Karpas-422 (cell line): ENCODE data around the gene PRPSAP2. TPM values are rescaled to one million over a fixed set of nuclear protein-coding genes. Genes with fewer than 3 reads are reported as not detected.
"Not testable (repeated sequence)": the region's sequence is repeated elsewhere in the genome, so short reads cannot be mapped to it uniquely, and the experiment has no call there.

Experiments
- DNase-seq: peaks from one replicate; pipeline ENCODE4 v3.0.0-alpha.2; 2015
- H2AFZ ChIP-seq: fragments of 200-600 bp; sonication (generic); 2 replicates; pipeline ENCODE4 v1.6.1; 2014; ENCODE audit warnings: antibody characterized with exemption, low read length, mixed read lengths
- H3K27ac ChIP-seq: fragments of 200-600 bp; sonication (generic); 2 replicates; pipeline ENCODE4 v1.5.1; 2014; ENCODE audit warnings: mild to moderate bottlenecking, low read length, moderate library complexity
- H3K27me3 ChIP-seq: fragments of 200-600 bp; sonication (generic); 2 replicates; pipeline ENCODE4 v1.6.1; 2014; ENCODE audit warnings: low read length, mixed read lengths
- H3K36me3 ChIP-seq: fragments of 200-600 bp; sonication (generic); 2 replicates; pipeline ENCODE4 v1.6.1; 2014; ENCODE audit warnings: low read length, mixed read lengths; ENCODE audit not compliant: insufficient read depth
- H3K4me1 ChIP-seq: fragments of 200-600 bp; sonication (generic); 2 replicates; pipeline ENCODE4 v1.6.1; 2014; ENCODE audit warnings: mild to moderate bottlenecking, low read length, mixed read lengths
- H3K4me2 ChIP-seq: fragments of 200-600 bp; sonication (generic); 2 replicates; pipeline ENCODE4 v1.6.1; 2014; ENCODE audit warnings: low read length, low read depth, mild to moderate bottlenecking; ENCODE audit not compliant: poor library complexity, severe bottlenecking
- H3K4me3 ChIP-seq: fragments of 200-600 bp; sonication (generic); 2 replicates; pipeline ENCODE4 v1.5.1; 2014; ENCODE audit warnings: mild to moderate bottlenecking, antibody characterized with exemption, low read length, mixed read lengths
- H3K79me2 ChIP-seq: fragments of 200-600 bp; sonication (generic); 2 replicates; pipeline ENCODE4 v1.6.1; 2014; ENCODE audit warnings: mild to moderate bottlenecking, low read length, mixed read lengths
- H3K9ac ChIP-seq: fragments of 200-600 bp; sonication (generic); 2 replicates; pipeline ENCODE4 v1.6.0; 2014; ENCODE audit warnings: low read length
- H3K9me2 ChIP-seq: fragments of 200-600 bp; sonication (generic), shearing (Covaris generic); replicated peaks from 2 replicates; pipeline ENCODE4 v1.6.0; 2014; ENCODE audit warnings: mild to moderate bottlenecking, low read length, moderate library complexity; ENCODE audit not compliant: insufficient read depth
- H3K9me3 ChIP-seq: fragments of 300-700, 200-600 bp; sonication (generic); 2 replicates; pipeline ENCODE4 v1.6.1; 2014; ENCODE audit warnings: low read length, mixed read lengths
- H4K20me1 ChIP-seq: fragments of 200-600 bp; sonication (generic); 2 replicates; pipeline ENCODE4 v1.6.1; 2014; ENCODE audit warnings: mild to moderate bottlenecking, antibody characterized with exemption, low read length, low read depth; ENCODE audit not compliant: insufficient read depth
- total RNA-seq: library from RNA; depleted of rRNA; stranded (reverse); fragments of >200 nt; shearing (Covaris generic); gene quantifications from 2 replicates; pipeline ENCODE4 v1.2.3, GENCODE V29; 2014; ENCODE audit warnings: low replicate concordance

PRPSAP2 gene
- total RNA-seq, 1 experiment from 2014 or later: 114 TPM

DNA sequence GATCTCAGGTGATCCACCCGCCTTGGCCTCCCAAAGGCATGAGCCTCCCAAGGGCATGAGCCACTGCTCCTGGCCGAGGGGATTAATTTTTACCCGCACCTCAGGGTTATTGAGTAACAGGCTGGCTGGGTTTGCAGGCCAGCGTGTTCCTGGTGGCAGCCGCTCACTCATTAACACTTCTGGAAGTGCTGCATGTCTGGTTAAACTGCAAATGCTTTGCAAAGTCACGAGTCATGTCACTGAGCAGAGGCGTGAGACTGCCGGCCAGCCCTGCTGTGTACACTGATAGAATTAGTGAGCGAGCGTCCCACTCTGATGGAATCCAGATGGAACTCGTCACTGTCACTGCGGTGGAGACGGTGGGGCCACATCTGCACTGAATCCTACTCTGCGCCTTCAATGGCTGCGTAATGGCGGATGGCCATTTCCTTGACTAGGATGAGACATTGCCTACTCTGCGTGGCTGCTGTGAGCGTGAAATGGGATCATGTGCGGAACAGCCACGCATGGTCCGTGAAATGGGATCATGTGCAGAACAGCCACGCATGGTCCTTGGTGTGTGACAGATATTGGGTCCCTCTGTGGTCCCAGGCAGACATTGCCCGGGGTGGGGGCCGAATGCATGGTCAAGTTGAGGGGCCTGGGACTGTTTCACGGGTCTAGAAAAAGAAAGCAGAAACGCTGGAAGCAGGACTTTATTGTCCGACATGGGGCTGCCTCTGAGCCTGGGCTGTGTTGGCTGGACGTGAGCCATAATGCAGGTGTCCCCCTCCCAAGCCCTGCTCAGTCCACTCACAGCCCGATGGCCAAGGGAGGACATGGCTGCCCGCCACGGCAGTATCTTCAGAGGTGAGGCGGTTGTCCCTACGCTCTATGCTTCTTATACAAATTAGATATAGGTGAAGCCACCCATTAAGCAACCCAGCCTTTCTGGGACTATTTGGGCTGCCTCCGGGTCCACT lies 93.3 kb downstream of the PRPSAP2 start:
- Histone ChIP-seq H3K79me2 (no peaks in the 10 kb centered on the region), H3K9me3 (no peaks in the 10 kb centered on the region), H3K9ac (no peak overlapping the region), H3K4me1 (no peaks in the 10 kb centered on the region), H3K27me3 (no peaks in the 10 kb centered on the region), H4K20me1 (no peaks in the 10 kb centered on the region), H3K27ac (no peak overlapping the region), H3K4me2 (no peak overlapping the region), H3K9me2 (no peaks in the 10 kb centered on the region), H2AFZ (no peak overlapping the region), H3K4me3 (no peak overlapping the region), H3K36me3 (no peaks in the 10 kb centered on the region)
- no peak for DNase-seq

DNA sequence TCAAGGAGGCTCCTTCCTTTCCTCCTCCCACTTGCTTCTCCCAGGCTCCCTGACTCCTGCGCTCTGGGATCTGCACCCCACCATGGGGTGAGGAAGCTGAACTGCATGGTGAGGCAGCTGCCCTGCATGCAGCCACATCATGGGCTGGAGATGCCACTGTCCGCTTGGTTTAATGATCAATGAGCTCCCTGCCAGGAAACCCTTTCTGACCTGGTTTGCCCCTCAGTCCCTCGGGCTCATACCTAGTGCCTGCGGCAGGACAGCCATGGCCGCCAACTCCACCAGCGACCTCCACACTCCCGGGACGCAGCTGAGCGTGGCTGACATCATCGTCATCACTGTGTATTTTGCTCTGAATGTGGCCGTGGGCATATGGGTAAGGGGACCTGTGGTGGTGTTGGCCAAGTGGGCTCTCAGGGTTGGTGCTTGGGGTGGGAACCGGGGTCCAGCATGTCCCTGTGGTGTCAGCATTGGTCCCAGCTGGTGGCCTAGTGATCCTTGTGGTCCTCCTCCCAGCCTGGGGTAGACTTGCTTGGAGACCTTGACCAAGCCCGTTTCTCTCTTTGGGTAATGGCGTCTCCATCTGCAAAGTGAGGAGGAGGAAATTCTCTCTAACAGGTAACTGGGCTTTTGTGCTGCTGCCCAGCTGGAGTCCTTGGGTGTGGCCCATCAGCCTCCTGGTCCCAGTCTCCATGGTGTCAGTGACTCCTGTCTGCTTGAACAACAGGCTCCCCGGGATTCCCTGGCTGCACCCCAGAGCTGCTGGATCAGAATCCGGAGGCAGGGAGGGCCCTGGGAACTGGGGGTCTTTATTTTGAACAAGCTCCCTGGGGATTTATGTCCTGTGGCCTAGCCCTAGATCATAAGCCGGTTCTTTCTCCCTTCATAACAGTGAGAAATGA lies 94.3 kb downstream of the PRPSAP2 start, which contains the start of gene SLC5A10:
Gene SLC5A10, plus strand, starts transcription at position 225 of the 902 bp plus-strand sequence. Its CDS starts 41 bp downstream, at position 266.
- Histone ChIP-seq H3K9me3 (no peaks in the 10 kb centered on the region), H3K4me3 (no peak within 1 kb of the TSS), H3K4me1 (no peaks in the 10 kb centered on the region), H3K27ac (no peak within 1 kb of the TSS), H3K27me3 (no peaks in the 10 kb centered on the region), H2AFZ (no peak within 1 kb of the TSS), H3K9ac (no peak within 1 kb of the TSS), H3K36me3 (no peaks in the 10 kb centered on the region), H3K9me2 (no peaks in the 10 kb centered on the region), H3K4me2 (no peak within 1 kb of the TSS), H4K20me1 (no peaks in the 10 kb centered on the region), H3K79me2 (no peaks in the 10 kb centered on the region)
- DNase-seq: no peak

DNA sequence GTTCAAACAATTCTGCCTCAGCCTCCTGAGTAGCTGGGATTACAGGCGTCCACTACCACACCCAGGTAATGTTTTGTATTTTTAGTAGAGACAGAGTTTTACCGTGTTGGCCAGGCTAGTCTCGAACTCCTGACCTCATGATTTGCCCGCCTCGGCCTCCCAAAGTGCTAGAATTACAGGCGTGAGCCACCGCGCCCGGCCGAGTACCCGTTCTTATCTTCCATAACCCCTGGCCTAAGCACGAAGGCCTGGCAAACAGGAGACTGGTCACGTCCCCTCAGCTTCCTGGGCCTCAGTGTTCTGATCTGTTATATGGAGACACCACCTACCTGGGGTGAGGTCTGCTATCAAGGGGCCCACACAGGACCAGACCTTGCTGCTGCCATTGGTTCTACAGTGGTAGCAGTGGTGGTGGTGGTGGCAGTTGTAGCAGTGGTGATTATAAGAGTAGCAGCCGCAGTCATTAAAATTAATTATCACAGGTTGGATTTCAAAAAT lies 95.3 kb downstream of the PRPSAP2 start:
- no peak for DNase-seq
- Histone ChIP-seq H4K20me1 (no peaks in the 10 kb centered on the region), H3K27ac (no peak overlapping the region), H3K27me3 (no peaks in the 10 kb centered on the region), H3K9ac (no peak overlapping the region), H3K9me2 (no peaks in the 10 kb centered on the region), H3K36me3 (no peaks in the 10 kb centered on the region), H2AFZ (no peak overlapping the region), H3K9me3 (no peaks in the 10 kb centered on the region), H3K79me2 (no peaks in the 10 kb centered on the region), H3K4me1 (no peaks in the 10 kb centered on the region), H3K4me2 (no peak overlapping the region), H3K4me3 (no peak overlapping the region)

DNA sequence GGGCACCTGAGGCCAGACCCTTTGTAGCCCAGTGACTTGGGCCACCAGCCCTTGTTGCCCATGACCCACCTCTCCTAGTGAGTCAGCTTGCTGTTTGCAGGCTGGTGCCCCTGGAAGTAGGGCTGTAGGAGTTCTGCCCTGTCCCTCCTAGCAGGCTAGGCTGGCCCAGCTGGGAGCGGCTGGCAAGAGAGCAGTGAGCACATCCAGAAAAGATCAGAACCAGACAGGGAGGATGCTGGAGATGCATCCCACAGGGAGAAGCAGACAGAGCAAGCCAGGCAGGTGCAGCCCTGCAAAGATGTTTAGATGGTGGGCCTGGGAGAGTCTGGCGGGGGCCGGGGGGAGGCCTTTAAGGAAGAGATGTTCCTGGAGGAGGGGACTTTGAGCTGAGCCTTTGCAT lies 96.4 kb downstream of the PRPSAP2 start:
- no peak overlapping the region for H3K4me2 ChIP-seq

DNA sequence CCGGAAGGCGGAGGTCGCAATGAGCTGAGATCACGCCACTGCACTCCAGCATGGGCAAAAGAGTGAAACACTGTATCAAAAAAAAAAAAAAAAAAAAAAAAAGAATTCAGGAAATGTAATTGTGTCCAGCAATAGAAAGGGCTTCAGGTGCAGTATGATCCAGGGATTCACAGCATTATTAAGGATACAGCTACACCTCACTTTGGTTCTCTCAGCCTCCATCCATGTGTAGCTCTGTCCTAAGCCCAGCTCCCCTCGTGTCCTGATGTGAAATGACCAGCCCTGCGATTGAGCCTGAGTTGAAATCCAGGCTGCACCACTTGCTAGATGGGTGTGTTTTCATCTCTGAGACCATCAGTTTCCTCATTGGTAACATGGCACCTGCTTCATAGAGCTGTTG lies 97.1 kb downstream of the PRPSAP2 start:
- H3K9me3 ChIP-seq: no peaks in the 10 kb centered on the region
- H3K27ac ChIP-seq: no peak overlapping the region
- no peaks in the 10 kb centered on the region for H3K36me3 ChIP-seq
- no peak for DNase-seq
- no peaks in the 10 kb centered on the region for H4K20me1 ChIP-seq
- no peaks in the 10 kb centered on the region for H3K4me1 ChIP-seq
- H3K9ac ChIP-seq: no peak overlapping the region
- H3K9me2 ChIP-seq: no peaks in the 10 kb centered on the region
- no peak overlapping the region for H3K4me2 ChIP-seq
- no peak overlapping the region for H3K4me3 ChIP-seq
- no peaks in the 10 kb centered on the region for H3K27me3 ChIP-seq
- no peak overlapping the region for H2AFZ ChIP-seq
- no peaks in the 10 kb centered on the region for H3K79me2 ChIP-seq

More for the DNA sequence above, 96.4 kb downstream of the PRPSAP2 start:
- Histone ChIP-seq H3K27ac (no peak overlapping the region), H3K27me3 (no peaks in the 10 kb centered on the region), H3K9me3 (no peaks in the 10 kb centered on the region), H4K20me1 (no peaks in the 10 kb centered on the region), H3K9ac (no peak overlapping the region), H3K36me3 (no peaks in the 10 kb centered on the region), H3K9me2 (no peaks in the 10 kb centered on the region), H3K4me3 (no peak overlapping the region), H3K4me1 (no peaks in the 10 kb centered on the region), H3K79me2 (no peaks in the 10 kb centered on the region), H2AFZ (no peak overlapping the region)
- no peak for DNase-seq

DNA sequence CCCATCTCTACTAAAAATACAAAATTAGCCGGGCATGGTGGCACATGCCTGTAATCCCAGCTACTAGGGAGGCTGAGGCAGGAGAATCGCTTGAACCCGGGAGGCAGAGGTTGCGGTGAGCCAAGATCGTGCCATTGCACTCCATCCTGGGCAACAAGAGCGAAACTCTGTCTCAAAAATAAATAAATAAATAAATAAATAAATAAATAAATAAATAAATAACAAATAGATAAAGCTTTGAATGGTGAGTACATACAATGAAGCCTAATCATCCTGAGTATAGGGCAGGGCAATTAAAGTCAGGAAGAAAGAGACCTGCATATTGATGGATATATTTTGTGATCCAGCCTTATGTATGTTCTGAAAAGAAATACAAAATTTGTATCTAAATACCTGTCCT lies 98.1 kb downstream of the PRPSAP2 start:
- not testable (repeated sequence) for H3K36me3 ChIP-seq, H2AFZ ChIP-seq, H3K4me2 ChIP-seq, H3K9ac ChIP-seq, H3K27me3 ChIP-seq, DNase-seq, H3K9me3 ChIP-seq, H3K27ac ChIP-seq, H3K4me3 ChIP-seq, H3K9me2 ChIP-seq, H4K20me1 ChIP-seq, H3K79me2 ChIP-seq, H3K4me1 ChIP-seq

DNA sequence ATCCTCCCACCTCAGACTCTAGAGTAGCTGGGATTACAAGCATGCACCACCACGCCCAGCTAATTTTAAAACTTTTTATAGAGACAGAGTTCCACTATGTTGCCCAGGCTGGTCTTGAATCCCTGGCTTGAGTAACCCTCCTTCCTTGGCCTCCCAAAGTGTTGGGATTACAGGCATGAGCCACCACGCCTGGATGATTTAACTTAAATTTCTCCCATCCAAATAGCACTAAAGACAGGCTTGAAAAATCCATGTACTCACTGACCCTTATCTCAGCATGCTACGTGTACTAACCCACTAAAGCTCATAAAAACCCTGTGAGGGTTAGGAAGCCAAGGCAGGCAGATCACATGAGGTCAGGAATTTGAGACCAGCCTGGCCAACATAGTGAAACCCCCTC lies 98.7 kb downstream of the PRPSAP2 start:
- DNase-seq: no peak
- H2AFZ ChIP-seq: no peak overlapping the region
- no peak overlapping the region for H3K9ac ChIP-seq
- no peaks in the 10 kb centered on the region for H4K20me1 ChIP-seq
- no peak overlapping the region for H3K4me2 ChIP-seq
- no peaks in the 10 kb centered on the region for H3K27me3 ChIP-seq
- no peaks in the 10 kb centered on the region for H3K4me1 ChIP-seq
- H3K9me2 ChIP-seq: no peaks in the 10 kb centered on the region
- H3K79me2 ChIP-seq: no peaks in the 10 kb centered on the region
- H3K4me3 ChIP-seq: no peak overlapping the region
- H3K27ac ChIP-seq: no peak overlapping the region
- H3K9me3 ChIP-seq: no peaks in the 10 kb centered on the region
- H3K36me3 ChIP-seq: no peaks in the 10 kb centered on the region

DNA sequence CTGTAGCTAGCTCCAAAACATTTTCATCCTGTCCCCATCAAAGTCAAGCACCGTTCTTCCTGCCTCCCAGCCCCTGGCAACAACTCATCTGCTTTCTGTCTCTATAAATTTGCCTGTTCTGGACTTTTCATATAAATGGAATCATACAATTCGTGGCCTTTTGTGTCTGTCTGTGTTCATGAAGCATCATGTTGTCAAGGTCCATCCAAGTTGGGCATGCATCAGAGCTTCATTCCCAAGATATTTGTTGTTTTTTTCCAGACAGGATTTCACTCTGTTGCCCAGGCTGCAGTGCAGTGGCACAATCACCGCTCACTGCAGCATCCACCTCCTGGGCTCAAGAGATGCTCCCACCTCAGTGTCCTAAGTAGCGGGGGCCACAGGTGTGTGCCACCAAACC lies 99.9 kb downstream of the PRPSAP2 start:
- no peaks in the 10 kb centered on the region for H3K9me2 ChIP-seq
- no peak overlapping the region for H3K4me3 ChIP-seq
- no peak overlapping the region for H3K27ac ChIP-seq
- H3K27me3 ChIP-seq: no peaks in the 10 kb centered on the region
- H4K20me1 ChIP-seq: no peaks in the 10 kb centered on the region
- H3K4me2 ChIP-seq: no peak overlapping the region
- DNase-seq: no peak
- H3K9ac ChIP-seq: no peak overlapping the region
- H3K36me3 ChIP-seq: no peaks in the 10 kb centered on the region
- H3K9me3 ChIP-seq: no peaks in the 10 kb centered on the region
- no peaks in the 10 kb centered on the region for H3K4me1 ChIP-seq
- no peaks in the 10 kb centered on the region for H3K79me2 ChIP-seq
- H2AFZ ChIP-seq: no peak overlapping the region
